Epidermal melanocyte (primary cell): ENCODE results near the gene ZSCAN10.
"Not testable (repeated sequence)": the region's sequence is repeated elsewhere in the genome, so short reads cannot be mapped to it uniquely, and the experiment has no call there.

Experiments
- DNase-seq: peaks from one replicate; pipeline ENCODE4 v3.0.0; 2011; ENCODE audit warnings: low spot score; ENCODE audit not compliant: insufficient read length

ZSCAN10 gene

GRCh38 chr16:3098459-3099394, at the start of gene ZSCAN10:
TSS of gene ZSCAN10 (minus strand) at chr16:3099294. CDS start at chr16:3092937, 6,357 bp downstream.
- no peak for DNase-seq

- DNase-seq, result no peak
These were observed 49.4 kb upstream of the ZSCAN10 start for GRCh38 chr16:3148256-3149192.

GRCh38 chr16:3147757-3148104, 48.6 kb upstream of the ZSCAN10 start:
- DNase-seq, result no peak

- no peak for DNase-seq
These were observed 48.1 kb upstream of the ZSCAN10 start for GRCh38 chr16:3147046-3147756.

- DNase-seq, result no peak
These were observed 46.6 kb upstream of the ZSCAN10 start for GRCh38 chr16:3145660-3146059.

GRCh38 chr16:3145151-3145550, 46.1 kb upstream of the ZSCAN10 start:
- no peak for DNase-seq

GRCh38 chr16:3144321-3144983, 45.4 kb upstream of the ZSCAN10 start:
- no peak for DNase-seq

GRCh38 chr16:3143598-3144320, 44.7 kb upstream of the ZSCAN10 start:
- no peak for DNase-seq

- DNase-seq, result no peak
These were observed 44.1 kb upstream of the ZSCAN10 start for GRCh38 chr16:3143189-3143588.

- no peak for DNase-seq
These were observed 43.7 kb upstream of the ZSCAN10 start for GRCh38 chr16:3142770-3143169.

- DNase-seq, result no peak
These were observed 43.2 kb upstream of the ZSCAN10 start for GRCh38 chr16:3142327-3142726.

GRCh38 chr16:3141781-3142311, 42.8 kb upstream of the ZSCAN10 start:
- DNase-seq, result no peak

GRCh38 chr16:3140603-3141427, 41.7 kb upstream of the ZSCAN10 start:
- DNase-seq, result no peak

GRCh38 chr16:3139561-3139960, 40.5 kb upstream of the ZSCAN10 start:
- not testable (repeated sequence) for DNase-seq

GRCh38 chr16:3138823-3139426, 39.8 kb upstream of the ZSCAN10 start:
- DNase-seq, result no peak

GRCh38 chr16:3138342-3138741, 39.2 kb upstream of the ZSCAN10 start:
- no peak for DNase-seq

- no peak for DNase-seq
These were observed 38.2 kb upstream of the ZSCAN10 start for GRCh38 chr16:3137267-3137666.

- no peak for DNase-seq
These were observed 36.1 kb upstream of the ZSCAN10 start for GRCh38 chr16:3135126-3135715.
